Trophoblast cell (in vitro differentiated cells and primary cell): ENCODE results near the gene PELI2.

Source experiments
- DNase-seq, 2 donors: peaks; one replicate each; pipeline ENCODE4 v3.0.0-alpha.2; 2016
- H2AFZ ChIP-seq: 2 replicates; pipeline ENCODE4 v1.6.1; 2013; ENCODE audit warnings: low read length, moderate library complexity, mild to moderate bottlenecking; ENCODE audit not compliant: insufficient read depth, poor library complexity
- H2AK5ac ChIP-seq: 2 replicates; pipeline ENCODE4 v1.6.1; 2013; ENCODE audit warnings: mild to moderate bottlenecking, low read length
- H2BK120ac ChIP-seq: 2 replicates; pipeline ENCODE4 v1.6.1; 2013; ENCODE audit warnings: low read length, mild to moderate bottlenecking, moderate library complexity; ENCODE audit not compliant: insufficient read depth, poor library complexity
- H2BK12ac ChIP-seq: 2 replicates; pipeline ENCODE4 v1.6.1; 2013; ENCODE audit warnings: mild to moderate bottlenecking, low read length, moderate library complexity
- H2BK5ac ChIP-seq: 2 replicates; pipeline ENCODE4 v1.6.1; 2013; ENCODE audit warnings: low read length, low read depth, moderate library complexity, mild to moderate bottlenecking; ENCODE audit not compliant: poor library complexity
- H3K14ac ChIP-seq: 2 replicates; pipeline ENCODE4 v1.6.1; 2013; ENCODE audit warnings: mild to moderate bottlenecking, low read length
- H3K18ac ChIP-seq: 2 replicates; pipeline ENCODE4 v1.6.1; 2013; ENCODE audit warnings: mild to moderate bottlenecking, low read length
- H3K23ac ChIP-seq: 2 replicates; pipeline ENCODE4 v1.6.1; 2013; ENCODE audit warnings: low read length
- H3K27ac ChIP-seq: 2 replicates; pipeline ENCODE4 v1.5.1; 2013; ENCODE audit warnings: low read depth, mild to moderate bottlenecking, inconsistent platforms, low read length, moderate library complexity
- H3K27me3 ChIP-seq: 2 replicates; pipeline ENCODE4 v1.6.1; 2013; ENCODE audit warnings: inconsistent platforms, mild to moderate bottlenecking, low read length, moderate library complexity; ENCODE audit not compliant: insufficient read depth
- H3K36me3 ChIP-seq, 2 experiments: 1 replicate in 1 of 2; 2 replicates in 1 of 2; pipeline ENCODE4 v1.6.1; 2013; ENCODE audit warnings: low read length in 2 of 2, mild to moderate bottlenecking in 2 of 2, moderate library complexity in 1 of 2; ENCODE audit not compliant: insufficient read depth in 2 of 2, control insufficient read depth in 1 of 2
- H3K4ac ChIP-seq: 2 replicates; pipeline ENCODE4 v1.6.1; 2013; ENCODE audit warnings: low read depth, mild to moderate bottlenecking, low read length, moderate library complexity
- H3K4me1 ChIP-seq, 2 experiments: 1 replicate in 1 of 2; 2 replicates in 1 of 2; pipeline ENCODE4 v1.6.1; 2013; ENCODE audit warnings: low read length in 2 of 2, mild to moderate bottlenecking in 2 of 2, moderate library complexity in 1 of 2; ENCODE audit not compliant: insufficient read depth in 2 of 2, control insufficient read depth in 1 of 2
- H3K4me2 ChIP-seq: 2 replicates; pipeline ENCODE4 v1.6.1; 2013; ENCODE audit warnings: inconsistent platforms, mild to moderate bottlenecking, low read length, moderate library complexity
- H3K4me3 ChIP-seq: 2 replicates; pipeline ENCODE4 v1.5.1; 2013; ENCODE audit warnings: mild to moderate bottlenecking, low read depth, low read length, inconsistent platforms
- H3K79me1 ChIP-seq: one replicate; pipeline ENCODE4 v1.6.1; 2013; ENCODE audit warnings: low read length
- H3K79me2 ChIP-seq: 2 replicates; pipeline ENCODE4 v1.6.1; 2013; ENCODE audit warnings: low read length, mild to moderate bottlenecking; ENCODE audit not compliant: control insufficient read depth, insufficient read depth, poor library complexity
- H3K9ac ChIP-seq: 2 replicates; pipeline ENCODE4 v1.6.1; 2013; ENCODE audit warnings: mild to moderate bottlenecking, low read length
- H3K9me3 ChIP-seq: 2 replicates; pipeline ENCODE4 v1.6.1; 2013; ENCODE audit warnings: low read depth, mild to moderate bottlenecking, control low read depth, inconsistent platforms, low read length; ENCODE audit not compliant: insufficient read depth
- H4K12ac ChIP-seq: 2 replicates; pipeline ENCODE4 v1.6.1; 2013; ENCODE audit warnings: low read depth, mild to moderate bottlenecking, low read length, moderate library complexity
- H4K8ac ChIP-seq: 2 replicates; pipeline ENCODE4 v1.6.1; 2013; ENCODE audit warnings: low read depth, mild to moderate bottlenecking, low read length, moderate library complexity
- H4K91ac ChIP-seq: one replicate; pipeline ENCODE4 v1.6.1; 2013; ENCODE audit warnings: low read depth, mild to moderate bottlenecking, low read length, moderate library complexity
- WGBS: extraction: QIAGEN DNeasy Blood & Tissue Kit; methylation state at CpG from one replicate; pipeline ENCODE4 v1.1.7; 2013; ENCODE audit warnings: missing lambda C conversion rate; ENCODE audit not compliant: insufficient read length, insufficient coverage; ENCODE audit errors: extremely low coverage; 5-methylcytosine and 5-hydroxymethylcytosine counted together

PELI2 gene

GRCh38 chr14:56195223-56195622 is 77.0 kb downstream of the PELI2 start:
- DNase-seq: no peak
- Histone ChIP-seq H3K14ac (no peak overlapping the region), H4K12ac (no peak overlapping the region), H3K18ac (no peak overlapping the region), H2BK5ac (no peak overlapping the region), H3K9ac (no peak overlapping the region), H3K79me1 (no peaks in the 10 kb centered on the region), H2BK12ac (no peak overlapping the region), H3K4me3 (no peak overlapping the region), H2AFZ (no peak overlapping the region), H2BK120ac (no peak overlapping the region), H3K27ac (no peak overlapping the region), H3K36me3 (no peaks in the 10 kb centered on the region), H3K23ac (no peak overlapping the region), H3K9me3 (peaks cover 2% of the 10 kb centered on the region), H3K27me3 (no peaks in the 10 kb centered on the region), H4K8ac (no peak overlapping the region), H3K4me2 (no peak overlapping the region), H3K79me2 (no peaks in the 10 kb centered on the region), H3K4me1 (no peaks in the 10 kb centered on the region), H4K91ac (no peak overlapping the region), H3K4ac (no peak overlapping the region), H2AK5ac (no peak overlapping the region)
- no CpG with 5 or more reads among the region's 5 CpGs for WGBS

- Histone ChIP-seq H4K91ac (no peak overlapping the region), H3K18ac (no peak overlapping the region), H3K9ac (no peak overlapping the region), H3K4ac (no peak overlapping the region), H3K14ac (no peak overlapping the region), H3K27me3 (no peaks in the 10 kb centered on the region), H2AFZ (no peak overlapping the region), H3K23ac (no peak overlapping the region), H3K4me3 (no peak overlapping the region), H4K12ac (no peak overlapping the region), H2BK5ac (no peak overlapping the region), H2AK5ac (no peak overlapping the region), H3K79me1 (no peaks in the 10 kb centered on the region), H3K4me1 (no peaks in the 10 kb centered on the region), H3K36me3 (no peaks in the 10 kb centered on the region), H3K9me3 (peaks cover 2% of the 10 kb centered on the region), H3K27ac (no peak overlapping the region), H3K4me2 (no peak overlapping the region), H4K8ac (no peak overlapping the region), H3K79me2 (no peaks in the 10 kb centered on the region), H2BK120ac (no peak overlapping the region), H2BK12ac (no peak overlapping the region)
- no peak for DNase-seq
- no CpG with 5 or more reads among the region's 6 CpGs for WGBS
Observed at GRCh38 chr14:56195704-56196103, 77.5 kb downstream of the PELI2 start.

- H3K14ac ChIP-seq: no peak overlapping the region
- no peak overlapping the region for H2AFZ ChIP-seq
- no peak overlapping the region for H3K4ac ChIP-seq
- H3K9me3 ChIP-seq: peaks cover 2% of the 10 kb centered on the region
- H2BK5ac ChIP-seq: no peak overlapping the region
- no peak overlapping the region for H3K23ac ChIP-seq
- no peak for DNase-seq
- H3K79me1 ChIP-seq: no peaks in the 10 kb centered on the region
- H4K12ac ChIP-seq: no peak overlapping the region
- H2BK12ac ChIP-seq: no peak overlapping the region
- no peak overlapping the region for H3K4me3 ChIP-seq
- no peak overlapping the region for H3K18ac ChIP-seq
- no peak overlapping the region for H3K4me2 ChIP-seq
- no peak overlapping the region for H2AK5ac ChIP-seq
- H3K9ac ChIP-seq: no peak overlapping the region
- H3K79me2 ChIP-seq: no peaks in the 10 kb centered on the region
- H3K27ac ChIP-seq: no peak overlapping the region
- WGBS: no CpG with 5 or more reads among the region's 2 CpGs
- no peaks in the 10 kb centered on the region for H3K27me3 ChIP-seq
- H4K8ac ChIP-seq: no peak overlapping the region
- no peaks in the 10 kb centered on the region for H3K36me3 ChIP-seq
- no peak overlapping the region for H4K91ac ChIP-seq
- no peaks in the 10 kb centered on the region for H3K4me1 ChIP-seq
- no peak overlapping the region for H2BK120ac ChIP-seq
Observed at GRCh38 chr14:56196274-56196673, 78.1 kb downstream of the PELI2 start.

GRCh38 chr14:56197150-56197549 is 78.9 kb downstream of the PELI2 start:
- no peak overlapping the region for H2BK120ac ChIP-seq
- no peak overlapping the region for H2AFZ ChIP-seq
- H3K14ac ChIP-seq: no peak overlapping the region
- H3K9ac ChIP-seq: no peak overlapping the region
- H3K4me2 ChIP-seq: no peak overlapping the region
- DNase-seq: no peak
- H3K36me3 ChIP-seq: no peaks in the 10 kb centered on the region
- no peak overlapping the region for H2AK5ac ChIP-seq
- no peaks in the 10 kb centered on the region for H3K27me3 ChIP-seq
- no peak overlapping the region for H4K8ac ChIP-seq
- H4K12ac ChIP-seq: no peak overlapping the region
- no peak overlapping the region for H3K4me3 ChIP-seq
- no peaks in the 10 kb centered on the region for H3K79me2 ChIP-seq
- no peak overlapping the region for H2BK5ac ChIP-seq
- no peak overlapping the region for H4K91ac ChIP-seq
- H3K79me1 ChIP-seq: no peaks in the 10 kb centered on the region
- no CpG with 5 or more reads among the region's 1 CpG for whole genome bisulfite sequencing
- H3K27ac ChIP-seq: no peak overlapping the region
- H3K9me3 ChIP-seq: peaks cover 2% of the 10 kb centered on the region
- H3K4ac ChIP-seq: no peak overlapping the region
- H2BK12ac ChIP-seq: no peak overlapping the region
- no peak overlapping the region for H3K18ac ChIP-seq
- H3K4me1 ChIP-seq: no peaks in the 10 kb centered on the region
- H3K23ac ChIP-seq: no peak overlapping the region
